ENCODE results near the gene B3GLCT. TPM values are rescaled to one million over a fixed set of nuclear protein-coding genes. Genes with fewer than 3 reads are reported as not detected.

The B3GLCT gene
- total and polyA plus RNA-seq, 9 donors, result 4.1 to 10.8 (median 7.9) TPM

- TF ChIP-seq, protein P1, sequence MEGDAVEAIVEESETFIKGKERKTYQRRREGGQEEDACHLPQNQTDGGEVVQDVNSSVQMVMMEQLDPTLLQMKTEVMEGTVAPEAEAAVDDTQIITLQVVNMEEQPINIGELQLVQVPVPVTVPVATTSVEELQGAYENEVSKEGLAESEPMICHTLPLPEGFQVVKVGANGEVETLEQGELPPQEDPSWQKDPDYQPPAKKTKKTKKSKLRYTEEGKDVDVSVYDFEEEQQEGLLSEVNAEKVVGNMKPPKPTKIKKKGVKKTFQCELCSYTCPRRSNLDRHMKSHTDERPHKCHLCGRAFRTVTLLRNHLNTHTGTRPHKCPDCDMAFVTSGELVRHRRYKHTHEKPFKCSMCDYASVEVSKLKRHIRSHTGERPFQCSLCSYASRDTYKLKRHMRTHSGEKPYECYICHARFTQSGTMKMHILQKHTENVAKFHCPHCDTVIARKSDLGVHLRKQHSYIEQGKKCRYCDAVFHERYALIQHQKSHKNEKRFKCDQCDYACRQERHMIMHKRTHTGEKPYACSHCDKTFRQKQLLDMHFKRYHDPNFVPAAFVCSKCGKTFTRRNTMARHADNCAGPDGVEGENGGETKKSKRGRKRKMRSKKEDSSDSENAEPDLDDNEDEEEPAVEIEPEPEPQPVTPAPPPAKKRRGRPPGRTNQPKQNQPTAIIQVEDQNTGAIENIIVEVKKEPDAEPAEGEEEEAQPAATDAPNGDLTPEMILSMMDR (IDR thresholded peaks at IDR 0.05), result no peak
- no peak for TF ChIP-seq EP300 (IDR thresholded peaks at IDR 0.05)
- no peak for TF ChIP-seq POLR2A (IDR thresholded peaks at IDR 0.05)
- Histone ChIP-seq H3K27me3 (no peaks in the 10 kb centered on the region), H3K36me3 (no peaks in the 10 kb centered on the region), H3K4me1 (ENCODE audit: insufficient read depth) (no peaks in the 10 kb centered on the region), H3K9me3 (peaks cover 0 to 15% of the 10 kb centered on the region in 2 donors), H3K4me3 (no peak overlapping the region), H3K27ac (no peak overlapping the region)
- DNase-seq, result no peak
- intact Hi-C loops (cut with DNase I), result no loop called here
- 90 to 97% (median 93%) methylated on average over 4 of the region's 4 CpGs for WGBS, 3 donors
Measured at GRCh38 chr13:31310356-31310755, 110.6 kb downstream of the B3GLCT start.

DNA sequence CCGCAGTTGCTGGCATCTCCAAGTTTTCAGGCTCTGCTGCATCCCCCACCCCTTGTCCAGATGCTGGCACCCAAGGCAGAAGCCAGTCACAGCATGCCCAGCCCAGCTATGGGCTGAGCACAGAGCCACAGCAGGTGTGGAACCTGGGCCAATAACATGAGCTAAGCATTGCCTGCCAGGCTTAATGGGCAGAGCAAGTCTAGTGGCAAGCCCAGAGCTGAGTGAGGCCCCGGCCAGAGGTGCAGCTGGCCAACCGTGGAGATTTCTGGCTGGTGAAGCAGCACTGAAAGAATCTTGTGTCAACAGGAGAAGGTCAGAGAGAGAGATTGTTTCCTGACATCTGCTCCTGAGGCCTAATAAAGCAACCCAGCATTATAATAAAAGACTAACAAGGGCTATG, 111.0 kb downstream of the B3GLCT start:
- no peak for DNase-seq
- Histone ChIP-seq H3K27ac (no peak overlapping the region), H3K9me3 (peaks cover 0 to 15% of the 10 kb centered on the region in 2 donors), H3K36me3 (no peaks in the 10 kb centered on the region), H3K4me1 (ENCODE audit: insufficient read depth) (no peaks in the 10 kb centered on the region), H3K4me3 (no peak overlapping the region), H3K27me3 (no peaks in the 10 kb centered on the region)
- TF ChIP-seq, protein P1 (IDR thresholded peaks at IDR 0.05), result no peak
- TF ChIP-seq POLR2A (IDR thresholded peaks at IDR 0.05), result no peak
- no peak for TF ChIP-seq EP300 (IDR thresholded peaks at IDR 0.05)
- intact Hi-C loops (cut with DNase I), result no loop called here
- WGBS, 3 donors, result 45 to 53% (median 50%) methylated on average over 3 of the region's 3 CpGs

GRCh38 chr13:31311921-31312320, 112.1 kb downstream of the B3GLCT start:
- DNase-seq, result no peak
- Histone ChIP-seq H3K27me3 (no peaks in the 10 kb centered on the region), H3K36me3 (no peaks in the 10 kb centered on the region), H3K9me3 (peaks cover 0 to 15% of the 10 kb centered on the region in 2 donors), H3K4me3 (no peak overlapping the region), H3K4me1 (ENCODE audit: insufficient read depth) (no peaks in the 10 kb centered on the region), H3K27ac (no peak overlapping the region)
- 27 to 40% (median 29%) methylated on average over 2 of the region's 2 CpGs for WGBS, 3 donors
- TF ChIP-seq, protein P1 (IDR thresholded peaks at IDR 0.05), result no peak
- no peak for TF ChIP-seq EP300 (IDR thresholded peaks at IDR 0.05)
- TF ChIP-seq POLR2A (IDR thresholded peaks at IDR 0.05), result no peak
- intact Hi-C loops (cut with DNase I), result no loop called here

DNA sequence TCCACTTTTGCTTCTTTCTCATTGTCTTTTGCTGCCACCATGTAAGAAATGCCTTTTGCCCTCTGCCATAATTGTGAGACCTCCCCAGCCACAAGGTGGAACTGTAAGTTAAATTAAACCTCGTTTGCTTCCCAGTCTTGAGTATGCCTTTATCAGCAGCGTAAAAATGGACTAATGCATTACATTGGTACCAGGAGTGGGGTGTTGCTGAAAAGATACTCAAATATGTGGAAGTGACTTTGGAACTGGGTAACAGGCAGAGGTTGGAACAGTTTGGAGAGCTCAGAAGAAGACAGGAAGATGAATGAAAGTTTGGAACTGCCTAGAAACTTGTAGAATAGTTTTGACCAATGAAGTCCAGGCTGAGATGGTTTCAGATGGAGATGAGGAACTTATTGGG, 115.2 kb downstream of the B3GLCT start:
- no peaks in the 10 kb centered on the region for H3K36me3 ChIP-seq
- WGBS, 3 donors, result 92 to 94% (median 93%) methylated on average over 2 of the region's 2 CpGs
- no peak overlapping the region for H3K4me3 ChIP-seq
- DNase-seq, result no peak
- H3K4me1 ChIP-seq (ENCODE audit: insufficient read depth), result no peaks in the 10 kb centered on the region
- no peaks in the 10 kb centered on the region for H3K27me3 ChIP-seq
- TF ChIP-seq, protein P1 (IDR thresholded peaks at IDR 0.05), result no peak
- no peak for TF ChIP-seq POLR2A (IDR thresholded peaks at IDR 0.05)
- TF ChIP-seq EP300 (IDR thresholded peaks at IDR 0.05), result no peak
- intact Hi-C loops (cut with DNase I), result no loop called here
- no peak overlapping the region for H3K27ac ChIP-seq
- H3K9me3 ChIP-seq, result peaks cover 0 to 15% of the 10 kb centered on the region in 2 donors

Measured in ovary (tissue), 9 donors.